SKM-1 treated with dmso at 0.1 percent for 144 hours (cell line): ENCODE results near the gene DOCK11.
"Not testable (repeated sequence)": the region's sequence is repeated elsewhere in the genome, so short reads cannot be mapped to it uniquely, and the experiment has no call there.

ENCODE experiments used
- DNase-seq: peaks from one replicate; lab custom pipeline; 2025; ENCODE audit not compliant: unreplicated experiment; lab: John Stamatoyannopoulos, UW

The DOCK11 gene

DNA sequence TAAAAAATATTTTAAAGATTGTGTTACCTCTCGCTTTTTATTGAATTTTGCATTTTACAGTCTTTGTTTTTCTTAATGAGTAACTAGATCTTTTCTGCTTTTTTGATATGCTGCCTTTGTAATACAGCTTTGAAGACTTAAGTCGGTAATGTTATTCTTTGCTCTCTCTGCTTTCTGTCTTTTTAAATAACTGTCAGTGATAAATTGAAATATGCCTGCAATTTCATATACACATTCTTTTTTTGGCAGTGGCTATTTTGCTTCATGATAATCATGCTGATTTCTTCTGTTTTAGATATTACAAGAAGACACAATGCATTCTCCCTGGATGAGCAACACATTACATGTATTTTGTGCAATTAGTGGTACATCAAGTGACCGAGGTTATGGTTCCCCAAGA is 189.8 kb downstream of the DOCK11 start:
- DNase-seq: no peak

- no peak for DNase-seq
Measured at GRCh38 chrX:118688935-118689334, 193.3 kb downstream of the DOCK11 start.

- no peak for DNase-seq
Measured at GRCh38 chrX:118693843-118694242, 198.2 kb downstream of the DOCK11 start.

DNA sequence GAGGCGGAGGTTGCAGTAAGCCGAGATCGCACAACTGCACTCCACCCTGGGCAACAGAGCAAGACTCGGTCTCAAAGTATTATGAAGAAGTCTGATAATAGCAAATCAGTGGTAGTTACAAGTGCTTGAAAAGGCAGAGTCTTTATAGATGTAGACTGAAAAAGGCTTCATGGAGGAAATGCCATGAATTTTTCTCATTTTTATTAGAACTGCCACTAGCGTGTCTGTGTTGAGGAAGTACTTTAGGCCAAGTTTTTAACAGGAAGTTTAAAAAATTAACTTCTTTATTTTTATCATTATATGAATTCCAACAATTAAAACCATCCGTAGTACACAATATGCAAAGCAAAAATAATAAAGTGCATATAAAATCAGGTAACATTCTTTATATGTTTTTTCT is 199.0 kb downstream of the DOCK11 start:
- no peak for DNase-seq

GRCh38 chrX:118698516-118699170 is 203.0 kb downstream of the DOCK11 start:
- DNase-seq: peak; percentile 75

DNA sequence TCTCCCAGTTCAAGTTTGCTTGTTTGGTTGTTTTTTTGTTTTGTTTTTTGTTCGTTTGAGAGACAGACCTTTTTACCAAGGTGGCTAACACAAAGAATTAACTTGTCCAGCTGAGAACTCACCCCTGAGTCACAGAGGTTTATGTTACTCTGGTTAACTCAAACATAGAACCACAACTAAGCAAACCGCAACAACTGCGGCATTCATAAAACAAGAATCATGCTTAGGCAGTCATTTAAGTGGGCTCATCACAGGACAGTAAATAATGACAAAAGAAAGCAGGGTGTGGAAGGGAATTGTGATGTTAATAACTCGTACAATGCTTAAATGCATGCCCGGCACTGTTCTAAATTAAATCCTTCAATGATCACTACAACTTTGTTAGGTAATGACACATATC is 207.1 kb downstream of the DOCK11 start:
- no peak for DNase-seq

DNA sequence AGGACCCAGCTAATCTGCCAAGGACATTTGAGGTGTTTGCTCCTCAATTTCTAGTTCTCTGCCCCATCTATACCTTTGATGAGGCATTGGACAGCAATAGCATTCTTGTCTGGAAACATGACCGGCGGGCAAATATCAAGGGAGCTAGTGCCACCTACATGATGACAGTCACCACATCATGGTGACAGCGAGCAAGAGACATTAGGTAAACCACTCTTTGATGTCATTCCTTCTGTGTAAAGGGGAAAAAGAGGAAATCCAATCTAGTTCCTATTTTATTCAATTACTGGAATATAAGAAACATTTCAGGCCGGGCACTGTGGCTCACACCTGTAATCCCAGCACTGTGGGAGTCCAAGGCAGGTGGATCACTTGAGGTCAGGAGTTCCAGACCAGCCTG is 211.1 kb downstream of the DOCK11 start:
- DNase-seq: no peak

DNA sequence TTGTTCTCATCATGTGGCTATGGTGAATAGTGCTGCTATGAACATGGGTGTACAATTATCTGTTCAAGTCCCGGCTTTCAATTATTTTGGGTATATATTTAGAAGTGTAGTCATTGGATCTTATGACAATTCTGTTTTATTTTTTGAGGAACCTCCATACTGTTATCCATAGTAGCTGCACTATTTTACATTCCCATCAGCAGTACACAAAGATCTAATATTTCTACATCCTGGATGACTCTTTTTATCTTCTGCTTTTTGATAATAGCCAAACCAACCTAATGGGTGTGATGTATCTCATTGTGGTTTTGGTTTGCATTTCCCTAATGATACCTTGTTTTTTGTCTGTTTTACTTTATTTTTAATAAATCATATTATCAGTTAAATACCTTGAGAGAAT is 218.9 kb downstream of the DOCK11 start:
- DNase-seq: no peak

DNA sequence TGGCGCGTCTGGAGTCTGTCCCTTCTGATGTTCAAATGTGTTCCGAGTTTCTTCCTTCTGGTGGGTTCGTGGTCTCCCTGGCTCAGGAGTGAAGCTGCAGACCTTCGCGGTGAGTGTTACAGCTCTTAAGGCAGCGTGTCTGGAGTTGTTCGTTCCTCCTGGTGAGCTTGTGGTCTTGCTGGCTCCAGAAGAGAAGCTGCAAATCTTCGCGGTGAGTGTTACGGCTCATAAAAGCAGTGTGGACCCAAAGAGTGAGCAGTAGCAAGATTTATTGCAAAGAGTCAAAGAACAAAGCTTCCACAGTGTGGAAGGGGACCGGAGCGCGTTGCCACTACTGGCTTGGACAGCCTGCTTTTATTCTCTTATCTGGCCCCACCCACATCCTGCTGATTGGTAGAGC is 220.3 kb downstream of the DOCK11 start:
- DNase-seq: not testable (repeated sequence)

GRCh38 chrX:118716833-118717232 is 221.2 kb downstream of the DOCK11 start:
- not testable (repeated sequence) for DNase-seq

DNA sequence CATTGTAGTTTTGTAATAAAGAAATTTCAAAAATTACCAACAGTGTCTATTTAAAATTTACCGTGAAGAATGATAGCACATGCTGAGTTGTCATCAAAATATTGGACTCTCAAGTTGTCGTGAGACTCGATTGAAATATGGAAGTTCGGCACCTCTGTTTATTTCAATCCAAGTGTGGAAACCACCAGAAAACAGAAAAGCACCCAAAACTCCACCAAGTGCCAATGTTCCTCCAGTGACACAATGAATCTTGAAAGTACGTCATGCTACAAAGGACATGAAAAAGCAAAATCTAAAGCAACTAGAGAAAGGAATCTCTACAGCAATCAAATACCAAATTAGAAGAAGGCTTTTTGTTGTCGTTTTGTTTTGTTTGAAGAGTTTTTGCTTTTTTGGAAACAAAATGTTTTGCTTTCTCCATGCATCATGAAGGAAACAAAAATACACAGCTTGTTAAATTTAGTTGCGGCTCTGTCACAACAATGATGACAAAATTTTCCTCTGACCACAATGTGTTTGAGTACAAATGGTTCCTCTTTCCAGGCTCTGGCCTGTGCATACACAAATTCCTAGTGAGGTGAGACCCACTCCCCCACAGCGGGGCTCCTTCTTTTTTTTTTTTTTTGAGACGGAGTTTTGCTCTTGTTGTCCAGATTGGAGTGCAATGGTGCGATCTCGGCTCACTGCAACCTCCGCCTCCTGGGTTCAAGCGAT is 222.2 kb downstream of the DOCK11 start:
- DNase-seq: peak; percentile 72

DNA sequence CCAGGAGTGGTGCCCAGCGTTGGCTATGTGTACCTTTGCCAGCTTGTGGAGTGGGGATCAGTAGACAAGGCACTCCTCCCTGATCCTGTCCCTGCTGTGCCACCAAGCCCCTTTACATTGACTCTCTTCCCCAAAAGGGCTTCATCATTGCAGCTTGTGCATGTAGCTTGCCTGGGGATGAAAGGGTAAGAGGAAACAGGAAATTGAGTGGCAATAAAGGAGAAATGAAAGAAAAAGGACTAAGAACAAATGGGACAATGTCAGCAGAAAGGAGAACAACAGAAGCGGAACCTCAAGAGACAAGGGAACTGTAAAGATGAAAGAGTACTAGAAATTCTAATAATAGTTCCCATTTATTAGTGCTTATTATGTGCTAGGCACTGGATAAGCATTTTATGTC is 223.1 kb downstream of the DOCK11 start:
- DNase-seq: peak; percentile 78

DNA sequence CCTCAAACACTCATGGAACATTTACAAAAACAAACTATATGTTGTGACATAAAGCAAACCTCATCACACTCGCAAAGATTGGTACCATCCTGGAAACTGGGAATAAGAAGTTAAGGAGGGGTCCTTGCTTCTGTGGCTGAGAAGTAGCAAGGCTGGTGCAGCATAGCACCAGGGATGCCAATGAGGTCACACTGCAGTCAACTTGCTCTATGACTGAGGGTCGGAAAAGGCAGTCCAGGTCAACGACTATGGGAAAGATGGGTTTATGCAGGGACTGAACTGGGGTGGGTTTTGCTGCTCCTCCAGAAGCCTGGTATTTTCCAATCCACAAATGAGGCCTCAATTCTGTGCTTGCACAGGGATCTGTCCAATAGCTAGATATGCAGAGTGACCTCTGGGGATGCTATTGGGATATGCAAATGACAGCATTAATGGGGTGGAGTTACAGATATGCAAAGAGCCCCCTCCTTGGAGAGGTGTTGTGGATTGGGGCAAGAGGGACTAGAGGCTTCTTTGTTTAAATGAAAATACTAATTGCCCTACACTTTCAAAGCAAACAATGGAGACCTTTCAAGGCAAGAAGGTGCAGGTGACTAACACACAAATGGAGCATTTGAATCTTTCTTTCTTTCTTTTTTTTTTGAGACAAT is 224.6 kb downstream of the DOCK11 start:
- DNase-seq: no peak

GRCh38 chrX:118723376-118723775 is 227.8 kb downstream of the DOCK11 start:
- DNase-seq: no peak

DNA sequence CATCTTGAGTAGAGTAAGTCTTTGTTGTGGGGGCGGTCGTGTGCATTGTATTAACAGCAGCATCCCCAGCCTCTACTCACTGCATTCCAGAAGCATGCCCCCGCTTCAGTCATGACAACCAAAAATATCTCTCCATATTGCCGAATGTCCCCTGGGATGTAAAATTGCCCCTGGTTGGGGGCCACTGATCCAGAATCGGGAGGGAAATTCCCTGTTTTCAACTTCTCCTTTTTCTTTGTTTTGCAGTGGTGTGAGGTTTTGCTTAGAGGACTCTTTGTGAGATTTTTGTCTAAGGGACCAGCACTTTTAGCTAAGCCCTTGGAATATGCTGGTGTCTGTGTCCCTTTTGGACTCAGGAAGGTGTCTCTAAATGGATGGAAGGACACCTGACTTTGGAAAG is 228.8 kb downstream of the DOCK11 start:
- no peak for DNase-seq

DNA sequence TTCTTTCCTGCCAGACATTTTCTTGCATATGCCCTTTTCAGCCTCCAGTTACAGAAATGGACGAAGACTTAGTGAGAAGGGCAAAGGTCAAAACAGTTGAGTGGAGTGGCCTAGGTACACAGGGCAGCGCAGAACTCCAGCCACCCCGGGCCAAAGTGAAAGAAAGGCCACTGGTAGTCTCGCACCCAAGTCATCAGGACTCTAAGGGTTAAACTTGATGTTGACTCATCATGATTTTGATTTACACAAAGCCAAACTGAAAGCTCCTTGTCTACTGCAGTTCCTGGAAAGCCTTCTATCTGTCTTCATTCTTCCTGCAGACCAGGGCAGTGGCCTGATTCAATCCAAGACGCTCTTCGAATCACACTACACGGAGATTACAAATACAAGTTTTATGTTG is 229.2 kb downstream of the DOCK11 start:
- DNase-seq: no peak

- no peak for DNase-seq
Measured at GRCh38 chrX:118726396-118726795, 230.8 kb downstream of the DOCK11 start.

DNA sequence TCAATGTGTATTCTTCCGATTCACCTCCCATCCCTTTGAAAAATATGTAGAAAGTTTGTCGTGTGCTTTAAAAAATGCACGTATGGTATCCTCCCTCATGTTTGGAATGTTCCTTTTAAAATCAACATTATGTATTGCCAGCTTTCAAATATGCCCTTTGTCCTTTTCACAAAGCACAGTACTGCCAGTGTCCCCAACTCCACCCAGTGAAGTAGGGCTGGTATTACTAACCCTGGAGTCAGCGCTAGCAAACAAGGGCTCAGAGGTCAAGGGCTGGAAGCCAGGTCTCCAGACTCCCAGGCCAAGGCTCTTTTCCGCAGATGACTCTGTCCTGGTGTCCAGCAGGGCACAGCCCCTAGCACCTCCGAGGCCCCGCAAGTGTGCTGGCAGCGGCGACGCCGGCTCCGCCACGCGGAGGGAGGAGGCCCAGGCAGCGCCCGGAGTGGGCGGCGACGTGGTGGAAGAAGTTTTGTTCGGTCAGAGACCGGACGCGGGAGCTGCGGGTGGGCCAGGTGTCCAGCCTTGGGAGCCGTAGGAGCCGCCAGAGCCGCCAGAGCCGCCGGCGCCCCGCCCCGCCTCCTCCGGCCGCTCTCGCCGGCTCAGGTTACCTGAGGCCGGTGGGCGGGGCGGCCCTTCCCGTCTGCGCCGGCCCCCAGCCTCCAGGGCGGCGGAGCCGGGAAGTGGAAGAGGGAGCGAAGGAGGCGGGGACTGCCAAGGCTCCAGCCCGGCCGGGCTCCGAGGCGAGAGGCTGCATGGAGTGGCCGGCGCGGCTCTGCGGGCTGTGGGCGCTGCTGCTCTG is 231.5 kb downstream of the DOCK11 start, which contains the start of gene IL13RA1:
Gene IL13RA1, plus strand, starts transcription at position 720 of the 799 bp plus-strand sequence. Its CDS starts 33 bp downstream, at position 753.
- DNase-seq: no peak

DNA sequence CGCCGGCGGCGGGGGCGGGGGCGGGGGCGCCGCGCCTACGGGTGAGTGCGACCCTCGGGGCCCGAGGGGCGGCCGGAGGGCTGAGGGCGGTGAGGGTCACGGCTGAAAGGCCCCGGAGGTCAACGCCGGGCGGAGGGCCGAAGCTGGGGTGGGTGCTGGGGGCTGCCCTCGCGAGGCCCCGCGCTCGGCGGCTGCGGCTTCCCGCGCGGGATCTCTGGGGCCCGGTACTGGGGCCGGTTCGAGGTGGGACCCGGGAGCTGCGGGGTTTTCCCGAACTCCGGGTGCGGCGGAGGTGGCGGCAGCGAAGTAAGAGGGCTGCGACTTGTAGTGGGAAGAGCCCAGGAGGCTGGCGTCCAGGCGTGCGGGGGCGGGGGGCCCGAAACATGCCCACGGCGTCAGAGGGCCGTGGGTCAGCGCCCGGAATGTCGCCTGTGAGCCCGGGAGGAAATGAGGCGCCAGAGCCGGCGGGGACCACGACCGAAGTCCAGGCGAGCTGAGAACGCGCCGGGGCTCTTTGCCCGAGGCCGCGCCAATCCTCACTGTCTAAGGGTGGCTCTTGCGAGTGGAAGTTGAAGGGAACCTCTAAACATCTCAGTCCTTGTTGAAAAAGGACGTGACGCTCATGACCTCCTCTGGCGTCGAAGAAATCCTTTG is 232.2 kb downstream of the DOCK11 start:
- no peak for DNase-seq

DNA sequence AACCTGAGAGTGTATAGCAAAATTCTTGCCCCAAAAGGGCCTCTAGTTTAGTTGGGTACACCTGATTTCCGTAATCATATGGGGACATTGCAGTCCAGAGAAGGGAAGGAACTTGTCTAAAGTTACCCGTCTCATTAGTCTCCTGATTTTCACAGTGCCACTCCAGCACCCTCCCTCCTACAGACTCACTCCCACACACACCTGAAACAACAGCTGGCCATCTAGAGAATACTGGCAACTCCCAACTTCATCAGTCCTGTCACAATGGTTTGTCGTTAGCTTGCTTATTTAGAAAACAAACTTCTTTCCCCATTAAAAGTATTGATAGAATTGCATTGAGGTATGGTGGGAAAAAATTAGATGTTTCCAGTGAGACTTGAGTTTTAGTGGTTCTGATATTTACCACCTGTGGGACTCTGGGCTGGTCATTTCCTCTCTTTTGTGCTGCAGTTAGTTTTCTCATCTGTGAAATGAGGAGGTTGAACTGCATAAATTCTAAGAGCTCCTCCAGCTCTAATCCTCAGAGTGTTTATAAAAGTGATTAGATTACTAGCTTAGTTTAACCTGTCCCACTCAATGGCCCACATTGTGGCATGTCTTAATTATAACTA is 233.5 kb downstream of the DOCK11 start:
- DNase-seq: no peak
